ENCODE measurements around the gene NPR1.
"Not testable (repeated sequence)": the region's sequence is repeated elsewhere in the genome, so short reads cannot be mapped to it uniquely, and the experiment has no call there.

Gene NPR1

DNA sequence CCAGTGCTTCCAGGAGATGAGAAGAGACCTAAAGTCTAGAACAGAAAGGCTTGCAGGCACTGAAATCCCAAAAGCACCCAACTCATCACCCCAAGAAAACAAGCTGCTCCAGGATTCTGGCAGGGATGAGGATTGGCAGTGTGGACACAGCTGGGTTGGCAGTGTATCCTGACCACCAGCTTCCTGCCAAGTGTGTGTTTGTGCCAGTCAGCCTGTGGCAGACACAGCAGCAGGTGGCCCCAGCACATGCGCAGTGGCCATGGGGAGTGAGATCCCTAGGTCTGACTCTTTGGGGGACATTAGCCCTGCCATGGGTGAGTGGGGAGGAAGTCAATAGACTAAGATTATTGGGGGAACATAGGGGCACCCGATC is 28.6 kb upstream of the NPR1 start:
- DNase-seq (ENCODE audit: low spot score) = no peak

DNA sequence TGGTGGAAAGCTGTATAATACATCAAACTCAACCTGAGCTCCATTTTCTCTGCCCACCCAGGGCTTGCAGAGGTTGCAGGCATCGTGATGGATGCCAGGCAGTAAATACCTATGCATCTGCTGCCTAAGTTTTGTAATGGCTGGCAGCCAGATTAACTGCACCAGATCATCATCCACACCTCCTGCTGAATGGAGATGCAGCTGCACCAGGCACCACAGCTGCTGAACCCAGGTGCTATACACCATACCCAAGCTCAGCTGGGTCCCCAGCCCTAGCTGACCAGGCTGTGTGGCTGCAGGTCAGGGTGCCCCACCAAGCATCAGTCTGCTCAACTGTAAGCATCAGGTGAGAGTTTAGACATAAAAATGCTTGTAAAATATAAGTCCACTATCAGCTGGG is 26.7 kb upstream of the NPR1 start:
- no peak for DNase-seq (ENCODE audit: low spot score)

DNA sequence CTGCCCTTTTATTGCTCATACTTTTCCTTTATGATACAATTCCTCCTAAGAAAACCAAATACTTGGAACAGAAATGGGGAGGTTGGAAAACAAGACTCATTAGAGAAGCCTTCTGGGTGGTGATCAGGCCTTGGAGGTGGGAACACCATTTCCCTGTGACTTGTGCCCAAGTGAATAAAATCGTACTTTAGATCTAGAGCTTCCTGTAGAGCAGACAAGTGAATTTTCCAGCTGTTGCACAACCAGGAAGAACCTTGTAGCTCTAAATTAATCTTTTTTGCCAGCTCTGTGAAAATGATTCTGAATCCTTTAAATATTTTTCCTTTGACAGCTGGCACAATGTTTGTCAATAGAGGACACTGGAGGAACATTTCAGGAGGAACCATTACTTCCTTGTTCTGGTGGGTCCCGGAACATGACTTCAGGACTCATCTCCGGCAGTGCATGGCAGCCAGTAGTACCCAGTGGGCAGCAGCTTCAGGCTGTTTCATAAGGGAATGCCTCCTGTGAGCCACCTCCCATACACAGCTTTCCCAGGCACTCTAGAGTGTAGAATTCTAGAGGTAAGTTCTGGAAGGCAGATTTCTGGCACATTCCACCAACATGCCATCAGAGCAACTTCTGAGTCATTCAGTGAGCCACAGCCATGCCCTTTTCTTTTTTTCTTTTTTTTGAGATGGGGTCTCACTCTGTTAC is 25.5 kb upstream of the NPR1 start:
- DNase-seq (ENCODE audit: low spot score) = no peak

DNA sequence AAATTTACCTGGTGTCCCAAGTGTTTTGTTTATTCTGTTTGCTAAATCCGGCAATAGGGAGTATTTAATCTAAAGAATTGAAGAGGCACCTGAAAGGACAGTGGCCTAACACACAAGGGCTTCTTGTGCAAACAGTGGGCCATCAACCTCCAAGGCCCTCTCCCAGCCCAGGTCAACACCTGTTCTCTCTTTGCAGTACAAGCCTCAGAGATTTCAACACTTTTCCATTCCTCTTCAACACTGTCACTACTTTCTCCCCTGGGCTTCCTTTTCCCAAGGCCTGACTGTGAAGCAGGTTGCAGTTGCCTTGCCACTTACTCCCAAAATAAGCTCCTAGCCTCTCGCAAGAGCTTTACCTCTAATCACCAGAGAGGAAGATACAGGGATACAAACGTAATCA is 23.2 kb upstream of the NPR1 start:
- no peak for DNase-seq (ENCODE audit: low spot score)

DNA sequence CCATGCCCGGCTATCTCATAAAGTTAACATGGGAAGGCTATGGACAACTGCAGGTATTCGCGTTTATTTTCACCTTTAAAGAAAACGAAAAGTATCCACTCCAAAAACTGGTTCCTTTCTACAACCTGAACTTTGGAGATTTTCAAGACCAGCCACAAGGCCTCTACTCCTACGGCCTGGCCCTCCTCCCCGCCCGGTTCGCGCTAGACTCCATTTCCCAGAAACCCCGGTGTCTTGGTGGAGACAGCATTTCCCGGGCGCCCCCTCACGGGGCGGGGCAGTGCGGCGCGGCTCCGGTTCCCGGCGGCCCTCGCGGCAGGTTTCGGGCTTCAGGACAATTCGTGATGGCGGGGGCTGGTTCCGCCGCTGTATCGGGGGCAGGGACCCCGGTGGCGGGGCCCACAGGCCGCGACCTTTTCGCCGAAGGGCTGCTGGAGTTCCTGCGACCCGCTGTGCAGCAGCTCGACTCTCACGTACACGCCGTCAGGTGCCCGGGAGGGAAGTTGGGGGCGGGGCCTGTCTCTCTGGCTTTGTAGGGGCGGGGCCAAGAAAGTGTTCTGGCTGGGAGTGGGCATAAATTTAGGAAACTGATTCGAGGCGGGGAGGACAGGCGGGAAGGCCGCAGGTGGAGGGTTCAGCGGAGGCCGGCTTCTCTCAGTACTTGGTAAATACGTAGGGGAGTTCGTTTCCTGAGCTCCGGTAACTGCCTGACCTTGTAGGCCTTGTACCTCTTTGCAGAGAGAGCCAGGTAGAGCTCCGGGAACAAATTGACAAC is 19.9 kb upstream of the NPR1 start, which contains the start of gene SNAPIN:
SNAPIN (plus strand) TSS at position 304 of the 775 bp plus-strand sequence; CDS start at position 345, 41 bp downstream.
- DNase-seq (ENCODE audit: low spot score) = peak; percentile 94

DNA sequence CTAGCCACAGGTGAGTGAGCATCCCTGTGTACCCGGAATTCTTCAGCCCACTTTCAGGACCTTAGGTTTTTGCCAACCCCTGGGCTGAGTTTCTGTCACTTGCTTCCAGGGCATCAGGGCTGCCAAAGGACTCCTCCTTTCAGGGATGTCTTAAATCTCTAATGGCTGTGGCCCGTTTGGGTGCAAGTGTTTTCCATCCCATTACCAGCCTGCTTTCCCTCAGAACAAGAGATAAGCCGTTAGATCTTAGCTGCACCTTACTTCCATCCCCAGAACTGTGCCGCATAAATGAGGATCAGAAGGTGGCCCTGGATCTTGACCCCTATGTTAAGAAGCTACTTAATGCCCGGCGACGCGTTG is 19.3 kb upstream of the NPR1 start:
- no peak for DNase-seq (ENCODE audit: low spot score)

DNA sequence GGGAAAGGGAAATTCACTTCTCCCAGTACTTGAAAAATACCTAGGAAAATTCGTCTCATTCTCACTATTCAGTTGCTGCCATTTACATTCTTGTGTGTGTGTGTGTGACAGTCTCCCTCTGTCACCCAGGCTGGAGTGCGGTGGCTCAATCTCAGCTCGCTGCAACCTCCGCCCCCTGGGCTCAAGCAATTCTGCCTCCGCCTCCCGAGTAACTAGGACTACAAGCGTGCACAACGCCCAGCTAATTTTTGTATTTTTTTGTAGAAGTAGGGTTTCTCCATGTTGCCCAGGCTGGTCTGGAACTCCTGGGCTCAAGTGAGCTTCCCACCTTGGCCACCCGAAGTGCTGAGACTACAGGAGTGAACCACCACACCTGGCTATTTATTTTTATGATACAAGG is 18.8 kb upstream of the NPR1 start:
- no peak for DNase-seq (ENCODE audit: low spot score)

DNA sequence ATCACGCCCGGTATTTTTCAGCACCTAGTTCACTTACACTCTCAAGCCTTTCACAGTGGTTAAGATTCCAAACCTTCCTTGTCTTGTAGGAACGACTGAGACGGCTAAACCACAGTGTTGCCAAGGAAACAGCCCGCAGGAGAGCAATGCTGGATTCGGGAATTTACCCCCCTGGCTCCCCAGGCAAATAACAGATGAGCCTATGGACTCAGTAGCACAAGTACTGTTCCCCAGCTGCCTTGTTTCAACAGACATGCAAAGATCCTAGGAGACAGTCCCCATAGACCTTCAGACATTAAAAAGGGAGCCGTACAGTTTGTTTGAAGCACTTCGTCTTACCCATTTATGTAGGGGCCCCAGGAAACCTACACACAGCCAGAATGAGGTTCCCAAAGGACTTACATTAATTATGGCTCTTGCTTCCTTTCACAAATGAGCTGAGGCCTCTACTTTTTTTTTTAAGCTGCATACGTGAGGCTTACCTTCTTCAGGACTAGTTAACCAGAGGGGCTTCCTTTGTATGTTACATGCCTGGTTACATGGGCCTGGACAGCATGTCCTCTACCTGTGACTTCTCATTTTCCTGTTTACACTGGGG is 17.3 kb upstream of the NPR1 start:
- DNase-seq (ENCODE audit: low spot score) = no peak

DNA sequence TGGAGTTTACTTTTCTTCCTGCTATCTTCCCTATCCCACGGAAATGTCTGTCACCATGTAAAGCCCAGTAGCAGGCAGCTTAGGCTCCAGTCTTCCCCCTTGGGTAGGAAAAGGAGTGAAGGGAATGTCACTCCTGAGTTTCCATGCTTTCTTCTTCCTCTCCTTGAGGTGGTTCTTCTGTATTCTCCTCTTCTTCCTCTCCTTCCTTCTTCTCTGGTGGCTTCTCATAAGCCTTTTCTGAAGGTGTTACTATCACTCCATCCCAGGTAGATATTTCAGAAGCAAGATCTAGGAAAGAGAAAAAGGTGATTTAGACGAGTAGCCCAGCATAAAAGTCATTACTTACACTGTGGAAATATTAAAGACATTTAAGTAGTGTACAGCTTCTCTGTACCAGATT is 16.2 kb upstream of the NPR1 start:
- no peak for DNase-seq (ENCODE audit: low spot score)

DNA sequence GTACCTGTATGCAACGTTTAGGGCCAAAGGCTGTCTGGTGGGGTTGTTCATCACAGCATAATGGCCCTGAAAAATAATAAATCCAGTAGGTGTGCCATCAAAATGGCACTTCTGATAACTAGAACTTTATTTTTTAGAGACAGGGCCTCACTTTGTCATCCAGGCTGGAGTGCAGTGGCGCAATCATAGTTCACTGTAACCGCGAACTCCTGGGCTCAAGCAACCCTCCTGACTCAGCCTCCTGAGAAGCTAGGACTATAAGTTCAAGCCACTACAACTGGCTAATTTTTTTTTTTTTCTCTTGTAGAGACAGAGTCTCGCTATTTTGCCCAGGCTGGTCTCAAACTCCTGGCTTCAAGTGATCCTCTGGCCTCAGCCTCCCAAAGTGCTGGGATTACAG is 15.3 kb upstream of the NPR1 start:
- no peak for DNase-seq (ENCODE audit: low spot score)

DNA sequence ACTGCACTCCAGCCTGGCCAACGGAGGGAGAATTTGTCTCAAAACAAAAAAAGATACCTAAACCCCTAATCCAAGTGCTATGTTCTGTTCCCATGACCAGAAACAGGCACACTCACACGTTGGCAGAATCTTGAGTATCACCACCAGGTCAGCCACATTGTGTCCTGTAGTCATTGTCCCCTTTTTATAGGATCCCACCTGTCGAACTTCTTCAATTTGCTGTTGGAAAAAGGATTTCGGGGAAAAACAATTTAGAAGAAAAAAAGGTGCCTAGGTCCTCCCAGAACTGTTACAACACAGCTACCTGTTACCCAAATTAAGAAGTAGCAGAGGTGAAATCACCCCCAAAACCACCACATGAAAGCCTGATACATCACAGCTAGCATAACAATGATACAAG is 11.0 kb upstream of the NPR1 start:
- DNase-seq (ENCODE audit: low spot score) = no peak

DNA sequence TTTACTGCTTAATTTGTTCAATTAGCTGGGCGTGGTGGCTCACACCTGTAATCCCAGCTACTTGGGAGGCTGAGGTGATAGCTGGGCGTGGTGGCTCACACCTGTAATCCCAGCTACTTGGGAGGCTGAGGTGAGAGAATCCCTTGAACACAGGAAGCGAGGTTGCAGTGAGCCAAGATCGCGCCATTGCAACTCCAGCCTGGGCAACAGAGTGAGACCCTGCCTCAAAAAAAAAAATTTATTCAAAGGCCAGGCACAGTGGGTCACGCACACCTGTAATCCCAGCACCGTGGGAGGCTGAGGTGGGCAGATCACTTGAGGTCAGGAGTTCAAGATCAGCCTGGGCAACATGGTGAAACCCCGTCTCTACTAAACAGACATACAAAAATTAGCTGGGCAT is 9.8 kb upstream of the NPR1 start:
- not testable (repeated sequence) for DNase-seq (ENCODE audit: low spot score)

DNA sequence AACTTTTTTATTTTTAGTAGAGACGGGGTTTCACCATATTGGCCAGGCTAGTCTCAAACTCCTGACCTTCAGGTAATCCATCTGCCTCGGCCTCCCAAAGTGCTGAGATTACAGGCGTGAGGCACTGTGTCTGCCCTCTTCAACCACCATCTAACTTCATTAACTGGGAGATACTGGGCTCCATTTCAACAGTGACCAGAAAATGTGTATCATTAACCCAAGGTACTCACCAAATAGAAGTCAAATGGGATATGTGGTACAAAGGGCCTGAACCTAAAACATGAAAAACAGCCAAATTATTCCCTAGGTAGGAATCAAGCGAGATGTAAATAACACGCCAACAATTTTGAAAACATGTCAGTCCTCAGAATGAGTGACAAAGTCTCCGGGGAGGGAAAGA is 8.9 kb upstream of the NPR1 start:
- DNase-seq (ENCODE audit: low spot score) = no peak

DNA sequence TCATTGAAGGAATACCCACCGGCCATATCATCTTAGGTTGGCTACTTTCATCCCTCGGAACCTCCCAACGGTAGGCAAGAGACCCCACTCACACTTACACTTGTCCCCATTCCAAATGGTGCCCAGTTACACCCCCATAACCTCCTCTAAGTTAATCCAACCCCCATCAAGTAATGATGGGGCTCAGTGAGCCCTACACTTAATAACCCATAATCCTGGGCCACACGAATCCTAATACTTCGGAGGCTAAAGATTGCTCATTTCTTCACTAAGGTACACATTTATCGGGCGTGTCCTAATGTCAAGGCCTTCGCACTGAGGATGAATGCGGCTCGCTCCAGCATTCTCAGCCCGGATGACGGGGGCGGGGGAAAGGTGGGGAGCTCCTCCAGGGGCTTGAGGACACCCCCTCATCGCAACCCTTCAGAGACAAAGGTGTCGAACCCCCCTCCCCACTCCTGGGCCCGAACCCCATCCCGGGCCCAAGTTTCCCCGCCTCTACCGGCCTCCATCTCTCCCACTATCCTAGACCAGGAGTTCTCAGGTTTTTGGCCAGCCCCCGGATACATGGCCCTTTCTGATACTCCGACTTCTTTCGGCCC is 8.1 kb upstream of the NPR1 start:
- no peak for DNase-seq (ENCODE audit: low spot score)

DNA sequence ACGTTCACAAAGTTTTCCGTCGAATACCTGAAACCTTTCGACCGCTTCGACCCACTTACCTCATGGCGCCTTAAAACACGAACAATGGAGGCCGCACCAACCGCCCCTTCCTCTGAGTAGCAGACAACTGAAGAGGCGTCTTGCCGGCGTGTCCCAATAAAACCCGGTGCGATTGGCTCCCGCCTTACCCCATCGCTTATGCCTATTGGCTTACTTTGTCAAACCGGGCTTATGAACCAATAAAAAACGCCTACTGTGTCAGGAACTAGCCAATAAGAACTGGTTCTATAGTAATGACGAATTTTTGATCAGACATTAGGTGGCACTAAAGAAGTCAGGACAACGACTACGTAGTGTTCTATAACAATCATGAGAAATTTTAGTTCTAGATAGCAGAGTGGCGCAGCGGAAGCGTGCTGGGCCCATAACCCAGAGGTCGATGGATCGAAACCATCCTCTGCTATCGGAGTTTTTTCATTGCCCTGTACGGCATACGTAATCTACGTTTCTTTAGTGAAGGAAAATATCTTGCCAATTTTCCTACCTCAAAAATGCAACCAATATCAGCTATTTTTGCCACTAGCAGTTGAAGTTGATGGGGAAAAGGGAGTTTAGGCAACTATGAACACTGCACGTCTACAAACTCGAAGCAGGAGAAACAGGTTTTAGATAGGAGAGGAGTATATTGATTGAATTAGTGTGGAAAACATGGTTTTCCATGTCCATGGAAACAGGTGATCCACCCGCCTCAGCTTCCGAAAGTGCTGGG is 7.4 kb upstream of the NPR1 start, which contains the start of gene ILF2:
ILF2 (minus strand) TSS at position 135 of the 769 bp plus-strand sequence; CDS start at position 64, 71 bp downstream.
- peak; percentile 98 for DNase-seq (ENCODE audit: low spot score)

DNA sequence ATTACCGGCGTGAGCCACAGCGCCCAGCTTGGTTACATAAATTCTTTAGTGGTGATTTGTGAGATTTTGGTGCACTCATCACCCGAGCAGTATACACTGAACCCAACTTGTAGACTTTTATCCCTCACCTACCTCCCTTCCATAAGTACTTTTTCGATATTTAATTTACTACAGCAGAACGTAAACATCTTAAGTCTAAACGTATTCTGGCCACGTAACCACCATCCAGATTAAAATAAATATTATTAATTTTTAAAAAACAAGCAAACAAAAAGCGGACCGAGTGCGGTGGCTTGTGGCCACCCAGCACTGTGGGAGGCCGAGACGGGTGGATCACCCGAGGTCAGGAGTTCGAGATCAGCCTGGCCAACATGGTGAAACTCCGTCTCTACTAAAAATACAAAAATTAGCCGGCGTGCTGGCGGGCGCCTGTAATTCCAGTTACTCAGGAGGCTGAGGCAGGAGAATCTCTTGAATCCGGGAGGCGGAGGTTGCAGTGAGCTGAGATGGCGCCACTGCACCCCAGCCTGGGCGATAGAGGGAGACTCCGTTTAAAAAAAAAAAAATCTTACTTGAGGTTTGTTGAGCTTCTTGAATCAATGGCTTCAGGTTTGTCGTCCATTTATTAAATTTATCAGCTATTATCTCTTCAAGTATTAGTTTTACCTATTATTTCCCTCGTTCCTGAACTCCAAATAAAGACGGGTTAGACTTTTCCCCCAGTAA is 6.7 kb upstream of the NPR1 start:
- not testable (repeated sequence) for DNase-seq (ENCODE audit: low spot score)

DNA sequence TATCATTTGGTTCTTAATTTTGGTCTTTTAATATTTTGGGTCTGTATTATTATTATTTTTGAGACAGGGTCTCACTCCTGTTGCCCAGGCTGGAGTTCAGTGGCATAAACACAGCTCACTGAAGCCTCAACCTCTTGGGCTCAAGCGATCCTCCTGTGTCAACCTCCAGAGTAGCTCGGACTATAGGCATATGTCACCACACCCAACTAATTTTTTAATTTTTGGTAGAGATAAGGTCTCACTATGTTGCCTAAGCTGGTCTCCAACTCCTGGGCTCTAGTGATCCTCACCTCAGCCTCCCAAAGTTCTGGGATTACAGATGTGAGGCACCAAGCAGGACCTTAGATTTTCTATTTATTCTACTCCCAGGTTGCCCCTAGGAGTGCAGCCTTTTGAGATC is 5.0 kb upstream of the NPR1 start:
- DNase-seq (ENCODE audit: low spot score) = no peak

DNA sequence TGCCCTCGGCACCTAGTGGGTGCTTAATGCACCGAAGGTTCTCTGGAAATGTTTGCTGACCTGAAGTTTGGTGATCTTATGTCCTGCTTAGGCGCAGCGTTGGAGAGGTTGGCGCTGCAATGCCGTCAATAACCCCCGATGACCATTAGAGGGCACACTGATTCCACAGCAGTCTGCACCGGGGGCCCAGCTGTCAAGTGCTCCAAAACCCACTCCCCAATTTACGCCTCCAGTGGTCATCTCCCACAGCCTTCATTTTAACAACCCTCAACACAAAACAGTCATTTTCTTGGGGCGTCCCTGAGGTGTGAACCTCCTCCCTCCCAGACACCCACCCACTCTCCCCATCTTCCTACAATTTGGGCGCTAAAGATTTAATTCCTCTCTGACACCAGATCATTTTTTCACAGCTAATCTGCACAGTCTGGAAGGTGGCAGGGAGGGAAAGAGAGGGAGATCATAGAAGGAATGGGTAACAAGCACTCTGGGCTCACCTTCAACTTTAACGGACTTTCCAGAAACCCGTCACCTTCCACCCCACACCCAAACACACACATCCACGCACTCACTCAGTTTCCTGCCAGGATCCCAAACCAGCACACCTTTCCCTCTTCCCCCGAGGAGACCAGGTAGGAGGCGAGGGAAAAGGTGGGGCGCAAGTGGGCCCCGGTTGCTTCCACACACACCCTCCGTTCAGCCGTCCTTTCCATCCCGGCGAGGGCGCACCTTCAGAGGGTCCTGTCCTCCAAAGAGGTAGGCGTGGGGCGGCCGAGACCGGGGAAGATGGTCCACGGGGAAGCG is 570 bp upstream of the NPR1 start:
- peak; percentile 74 for DNase-seq (ENCODE audit: low spot score)

DNA sequence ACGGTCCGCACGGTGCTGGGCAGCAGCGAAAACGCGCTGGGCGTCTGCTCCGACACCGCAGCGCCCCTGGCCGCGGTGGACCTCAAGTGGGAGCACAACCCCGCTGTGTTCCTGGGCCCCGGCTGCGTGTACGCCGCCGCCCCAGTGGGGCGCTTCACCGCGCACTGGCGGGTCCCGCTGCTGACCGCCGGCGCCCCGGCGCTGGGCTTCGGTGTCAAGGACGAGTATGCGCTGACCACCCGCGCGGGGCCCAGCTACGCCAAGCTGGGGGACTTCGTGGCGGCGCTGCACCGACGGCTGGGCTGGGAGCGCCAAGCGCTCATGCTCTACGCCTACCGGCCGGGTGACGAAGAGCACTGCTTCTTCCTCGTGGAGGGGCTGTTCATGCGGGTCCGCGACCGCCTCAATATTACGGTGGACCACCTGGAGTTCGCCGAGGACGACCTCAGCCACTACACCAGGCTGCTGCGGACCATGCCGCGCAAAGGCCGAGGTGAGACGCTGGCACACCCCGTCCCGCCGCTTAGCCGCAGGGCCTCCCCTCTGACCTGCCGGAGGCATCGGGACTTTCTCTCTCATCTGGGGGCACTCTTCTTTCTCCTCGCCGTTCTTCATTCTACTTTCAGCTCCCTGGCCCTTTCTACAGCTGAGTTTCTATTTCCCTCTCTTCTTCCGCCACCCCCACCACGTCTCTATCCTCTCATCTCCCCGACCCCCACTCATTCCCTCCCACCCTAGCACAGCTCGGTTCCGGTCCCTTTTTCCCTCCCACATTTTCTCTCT is 1.0 kb downstream of the NPR1 start:
- DNase-seq (ENCODE audit: low spot score) = no peak

DNA sequence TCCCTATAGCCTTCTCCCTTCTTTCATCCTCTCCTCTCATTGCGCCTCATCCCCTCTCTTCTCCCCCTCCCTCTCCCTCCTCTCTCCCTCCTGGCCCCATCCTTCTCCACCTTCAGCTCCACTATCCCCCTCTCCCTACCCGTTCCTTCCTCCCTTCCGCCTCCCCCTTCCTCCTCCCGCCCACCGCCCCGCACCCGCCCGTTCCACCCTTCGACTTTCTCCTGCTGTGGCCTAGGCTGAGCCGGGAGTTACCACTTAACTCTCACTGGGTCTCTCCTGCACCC is 1.6 kb downstream of the NPR1 start:
- peak; percentile 54 for DNase-seq (ENCODE audit: low spot score)
